OCI-LY7 (cell line): Measurements from ENCODE around the gene SHISAL1. TPM values are rescaled to one million over a fixed set of nuclear protein-coding genes. Genes with fewer than 3 reads are reported as not detected.

Experiments used
- BruUV-seq: library from RNA; stranded (reverse); fragments of 400-500 nt; replicated peaks from 2 replicates; lab custom pipeline; 2021; lab: Mats Ljungman, UMichigan
- CTCF ChIA-PET: fragments of 300-600 bp; sonication (Branson Sonifier 250); formaldehyde crosslinking; loops from one replicate; lab custom pipeline; 2022; ENCODE audit warnings: antibody characterized with exemption; ENCODE audit not compliant: unreplicated experiment; lab: Charles Lee
- POLR2A ChIA-PET: fragments of 300-600 bp; sonication (Branson Sonifier 250); formaldehyde crosslinking; loops from one replicate; lab custom pipeline; 2022; ENCODE audit warnings: antibody characterized with exemption; lab: Charles Lee
- DNase-seq: peaks from one replicate; pipeline ENCODE4 v3.0.0-alpha.2; 2015; ENCODE audit warnings: low spot score
- H2AFZ ChIP-seq: fragments of 200-600 bp; sonication (generic), shearing (Covaris generic); 2 replicates; pipeline ENCODE4 v1.6.1; 2014; ENCODE audit warnings: mild to moderate bottlenecking, antibody characterized with exemption, low read length, moderate library complexity
- H3K27ac ChIP-seq: fragments of 200-600 bp; sonication (generic); 2 replicates; pipeline ENCODE4 v1.5.1; 2014; ENCODE audit warnings: mixed run types, low read depth, mild to moderate bottlenecking, moderate library complexity, low read length, inconsistent platforms; ENCODE audit not compliant: poor library complexity, severe bottlenecking
- H3K36me3 ChIP-seq: fragments of 200-600 bp; sonication (generic); 2 replicates; pipeline ENCODE4 v1.6.1; 2014; ENCODE audit warnings: mild to moderate bottlenecking, antibody characterized with exemption, low read length, moderate library complexity, mixed read lengths; ENCODE audit not compliant: insufficient read depth
- H3K4me1 ChIP-seq: fragments of 200-600 bp; sonication (generic); 2 replicates; pipeline ENCODE4 v1.5.1; 2014; ENCODE audit warnings: mild to moderate bottlenecking, low read length; ENCODE audit not compliant: insufficient read depth, poor library complexity, severe bottlenecking
- H3K4me2 ChIP-seq: fragments of 200-600 bp; sonication (generic); 2 replicates; pipeline ENCODE4 v1.6.1; 2014; ENCODE audit warnings: mild to moderate bottlenecking, low read length
- H3K4me3 ChIP-seq: fragments of 200-600 bp; sonication (generic); 2 replicates; pipeline ENCODE4 v1.5.1; 2014; ENCODE audit warnings: mild to moderate bottlenecking, low read depth, low read length; ENCODE audit not compliant: poor library complexity, severe bottlenecking
- H3K79me2 ChIP-seq: fragments of 200-600 bp; sonication (generic); 2 replicates; pipeline ENCODE4 v1.6.1; 2016; ENCODE audit warnings: low read depth, mild to moderate bottlenecking, low read length, moderate library complexity, mixed read lengths; ENCODE audit not compliant: insufficient read depth
- H3K9me2 ChIP-seq: fragments of 200-600 bp; sonication (generic); 2 replicates; pipeline ENCODE4 v1.6.1; 2016; ENCODE audit warnings: mild to moderate bottlenecking, low read length, mixed read lengths; ENCODE audit not compliant: insufficient read depth
- H3K9me3 ChIP-seq: fragments of 200-600 bp; sonication (generic); 2 replicates; pipeline ENCODE4 v1.6.1; 2014; ENCODE audit warnings: mild to moderate bottlenecking, mixed run types, low read length, mixed read lengths
- H4K20me1 ChIP-seq: fragments of 200-600 bp; sonication (generic); 2 replicates; pipeline ENCODE4 v1.6.1; 2014; ENCODE audit warnings: mild to moderate bottlenecking, antibody characterized with exemption, low read length, moderate library complexity, mixed read lengths; ENCODE audit not compliant: insufficient read depth
- CTCF ChIP-seq: fragments of 200-600 bp; sonication (generic); conservative IDR thresholded peaks from 2 replicates; pipeline ENCODE4 v1.5.1; 2014; ENCODE audit warnings: mild to moderate bottlenecking, antibody characterized with exemption, low read length, moderate library complexity, mixed read lengths
- EZH2phosphoT487 ChIP-seq: fragments of 200-600 bp; sonication (generic); IDR thresholded peaks from 2 replicates; pipeline ENCODE4 v1.6.1; 2018; ENCODE audit warnings: low read depth, borderline replicate concordance, mild to moderate bottlenecking, mixed run types, antibody characterized with exemption, low read length, moderate library complexity, mixed read lengths
- intact Hi-C: fragments of 100-400 bp; cut with micrococcal nuclease; formaldehyde crosslinking; loops from one replicate; pipeline ENCODE4 v1.10.0; 2022; ENCODE audit not compliant: unreplicated experiment
- total RNA-seq, 2 experiments: library from RNA; depleted of rRNA in 1 of 2; stranded (reverse); fragments of >200 nt in 1 of 2; shearing (Covaris generic) in 1 of 2; gene quantifications; 2 replicates each; pipeline ENCODE4 v1.2.3, GENCODE V29; 2014 to 2022

SHISAL1 gene
- total RNA-seq, 2 experiments from 2014 or later = not detected

- CTCF ChIA-PET = no interaction called here
- Histone ChIP-seq H3K4me1 (peaks cover 11% of the 10 kb centered on the region), H3K79me2 (no peaks in the 10 kb centered on the region), H3K27ac (no peak overlapping the region), H3K9me2 (no peaks in the 10 kb centered on the region), H3K4me3 (no peak overlapping the region), H3K9me3 (no peaks in the 10 kb centered on the region), H2AFZ (no peak overlapping the region), H4K20me1 (no peaks in the 10 kb centered on the region), H3K36me3 (no peaks in the 10 kb centered on the region), H3K4me2 (no peak overlapping the region)
- POLR2A ChIA-PET = no interaction called here
- no peak for DNase-seq
- TF ChIP-seq EZH2phosphoT487 (no peak), CTCF (no peak)
- intact Hi-C loops = no loop called here
- no TSS peak for BruUV-seq
Measured at GRCh38 chr22:44276706-44277356, 35.9 kb downstream of the SHISAL1 start.

- no peak overlapping the region for H3K4me3 ChIP-seq
- H3K4me2 ChIP-seq = no peak overlapping the region
- H3K4me1 ChIP-seq = peaks cover 11% of the 10 kb centered on the region
- BruUV-seq = no TSS peak
- no peak overlapping the region for H2AFZ ChIP-seq
- no peaks in the 10 kb centered on the region for H3K9me3 ChIP-seq
- no peaks in the 10 kb centered on the region for H4K20me1 ChIP-seq
- no peak for TF ChIP-seq EZH2phosphoT487
- ChIA-PET CTCF (no interaction called here), POLR2A (no interaction called here)
- DNase-seq = no peak
- no peaks in the 10 kb centered on the region for H3K79me2 ChIP-seq
- H3K9me2 ChIP-seq = no peaks in the 10 kb centered on the region
- no peak overlapping the region for H3K27ac ChIP-seq
- intact Hi-C loops = no loop called here
- H3K36me3 ChIP-seq = no peaks in the 10 kb centered on the region
Measured at GRCh38 chr22:44276041-44276440, 36.7 kb downstream of the SHISAL1 start.

DNA sequence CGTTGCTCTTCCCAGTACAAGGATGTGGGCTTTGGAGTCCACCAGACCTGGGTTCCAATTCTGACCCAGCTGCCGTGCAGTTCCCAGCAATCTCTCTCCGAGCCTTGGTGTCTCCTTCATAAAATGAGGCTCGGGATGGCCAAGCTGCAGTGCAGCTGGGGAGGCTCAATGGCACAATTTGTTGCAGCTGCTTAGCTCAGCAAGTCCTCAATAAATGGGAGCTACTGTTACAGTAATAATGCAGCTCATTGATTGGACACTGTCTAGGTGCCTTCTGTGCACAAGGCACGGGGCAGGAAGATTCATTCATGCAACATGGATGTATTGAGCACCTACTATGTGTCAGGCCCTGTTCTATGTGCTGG lies 37.1 kb downstream of the SHISAL1 start:
- BruUV-seq = no TSS peak
- no peaks in the 10 kb centered on the region for H3K9me2 ChIP-seq
- no peaks in the 10 kb centered on the region for H3K79me2 ChIP-seq
- no peaks in the 10 kb centered on the region for H3K36me3 ChIP-seq
- no peak overlapping the region for H3K4me3 ChIP-seq
- no peak for DNase-seq
- H2AFZ ChIP-seq = no peak overlapping the region
- no peaks in the 10 kb centered on the region for H4K20me1 ChIP-seq
- no peak overlapping the region for H3K4me2 ChIP-seq
- peaks cover 11% of the 10 kb centered on the region for H3K4me1 ChIP-seq
- POLR2A ChIA-PET = no interaction called here
- CTCF ChIA-PET = no interaction called here
- H3K27ac ChIP-seq = no peak overlapping the region
- no peaks in the 10 kb centered on the region for H3K9me3 ChIP-seq
- intact Hi-C loops = no loop called here
- no peak for TF ChIP-seq EZH2phosphoT487
- TF ChIP-seq CTCF = no peak
